Hematopoietic multipotent progenitor cell (in vitro differentiated cells): ENCODE results near the gene CTXN1. TPM values are rescaled to one million over a fixed set of nuclear protein-coding genes. Genes with fewer than 3 reads are reported as not detected.
A peak's percentile ranks its signal among the peaks of the same experiment; 100 is the strongest.

Experiments
- DNase-seq, 3 donors: peaks; one replicate each; pipeline ENCODE4 v3.0.0-alpha.2; 2011 to 2015; ENCODE audit warnings: low read depth in 2 of 3, low spot score in 2 of 3
- total RNA-seq: library from RNA; depleted of rRNA; stranded (reverse); fragments of >200 nt; gene quantifications from one replicate; pipeline ENCODE4 v1.2.3, GENCODE V29; 2012

The CTXN1 gene
- total RNA-seq, 1 donor = 1.9 TPM

DNA sequence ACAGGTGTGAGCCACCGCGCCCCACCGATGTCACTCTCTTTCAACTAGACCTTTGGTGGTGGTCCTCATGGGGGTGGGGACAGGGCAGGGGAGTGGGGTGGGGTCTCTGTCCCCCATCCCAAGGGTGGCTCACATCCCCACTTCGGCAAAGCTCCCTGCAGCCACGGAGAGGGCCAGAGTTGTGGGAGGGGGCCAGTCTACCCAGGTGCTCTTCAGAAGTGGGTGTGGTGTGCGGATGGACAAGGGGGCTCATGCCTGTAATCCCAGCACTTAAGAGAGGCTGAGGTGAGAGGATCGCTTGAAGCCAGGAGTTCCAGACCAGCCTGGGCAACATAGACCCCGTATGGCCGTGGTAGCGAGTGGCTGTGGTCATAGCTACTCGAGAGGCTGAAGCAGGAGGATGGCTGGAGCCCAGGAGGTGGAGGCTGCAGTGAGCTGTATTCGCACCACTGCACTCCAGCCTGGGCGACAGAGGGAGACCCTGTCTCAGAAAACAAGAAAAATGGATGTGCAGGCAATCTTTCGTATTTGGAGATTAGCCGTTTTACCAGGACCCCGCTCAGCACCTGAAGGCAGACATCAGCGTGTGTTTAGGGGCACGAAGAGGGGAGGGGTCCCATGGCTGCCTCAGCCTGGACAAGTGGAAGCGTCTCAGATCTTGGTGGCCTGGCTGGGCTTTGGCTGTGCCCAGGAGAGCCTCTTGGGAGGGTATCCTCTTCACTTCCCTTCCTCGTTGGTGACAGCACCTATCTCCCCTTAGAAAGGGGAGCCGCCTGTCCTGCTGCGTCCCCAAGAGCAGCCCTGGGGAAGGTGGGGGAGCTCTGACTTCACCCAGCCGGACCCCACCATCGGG, 10.5 kb downstream of the CTXN1 start:
- no peak for DNase-seq

DNA sequence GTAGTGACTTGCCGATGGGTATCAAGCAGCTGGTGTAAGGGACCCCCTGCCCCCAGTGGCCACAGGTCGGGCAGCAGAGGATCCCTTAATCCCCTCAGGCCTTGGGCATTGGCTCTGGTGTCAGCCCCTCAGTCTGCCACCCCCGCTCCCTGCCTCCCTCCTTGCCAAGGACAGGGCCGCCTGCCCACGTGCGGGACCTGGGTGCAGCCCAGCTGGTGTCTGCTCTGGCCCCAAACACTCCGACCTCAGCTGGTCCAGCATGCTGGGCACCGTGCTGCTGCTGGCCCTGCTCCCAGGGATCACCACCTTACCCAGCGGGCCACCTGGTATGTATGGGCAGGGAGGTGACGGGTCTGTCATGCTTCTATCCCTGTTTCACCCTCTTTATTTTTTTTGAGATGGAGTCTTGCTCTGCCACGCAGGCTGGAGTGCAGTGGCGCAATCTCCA, 11.3 kb downstream of the CTXN1 start, which contains the start of gene TGFBR3L:
Gene TGFBR3L, plus strand, starts transcription at position 233 of the 448 bp plus-strand sequence.
- DNase-seq = no peak

DNA sequence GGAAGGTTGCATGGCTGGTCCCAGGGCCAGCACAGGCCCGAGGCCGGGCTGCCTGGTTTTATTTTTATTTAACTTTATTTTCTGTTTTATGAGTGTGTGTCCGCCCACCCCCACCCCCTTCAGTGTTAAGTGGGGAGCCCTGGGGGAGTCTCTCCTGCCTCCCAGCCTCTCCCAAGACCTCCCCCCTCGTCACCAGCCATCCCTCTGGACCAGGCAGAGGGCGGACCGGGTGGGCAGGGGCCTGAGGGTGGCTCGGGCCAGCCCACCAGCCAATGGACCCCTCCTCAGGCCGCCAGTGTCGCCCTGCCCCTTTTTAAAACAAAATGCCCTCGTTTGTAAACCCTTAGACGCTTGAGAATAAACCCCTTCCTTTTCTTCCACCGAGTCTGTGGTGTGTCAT, 11.8 kb downstream of the CTXN1 start:
- DNase-seq = no peak

DNA sequence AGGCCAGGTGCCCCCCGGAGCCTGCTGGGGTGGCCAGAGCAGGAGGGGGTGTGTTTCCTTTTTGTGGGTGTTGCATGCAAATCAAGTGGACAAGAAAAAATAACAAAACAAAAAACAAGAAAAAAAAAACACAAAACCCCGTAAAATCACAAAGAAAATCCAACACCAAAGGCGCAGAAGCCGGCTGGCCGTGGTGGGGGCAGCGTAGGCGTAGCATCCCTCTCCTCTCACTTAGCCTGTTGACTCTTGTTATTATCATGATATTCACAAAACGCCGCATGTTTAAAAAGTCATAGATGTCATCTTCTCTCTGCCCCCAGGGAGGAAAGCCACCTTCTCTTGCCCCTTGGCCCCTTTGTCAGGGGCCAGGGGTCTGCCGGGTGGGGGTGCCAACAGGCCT, 12.3 kb downstream of the CTXN1 start:
- DNase-seq = no peak

DNA sequence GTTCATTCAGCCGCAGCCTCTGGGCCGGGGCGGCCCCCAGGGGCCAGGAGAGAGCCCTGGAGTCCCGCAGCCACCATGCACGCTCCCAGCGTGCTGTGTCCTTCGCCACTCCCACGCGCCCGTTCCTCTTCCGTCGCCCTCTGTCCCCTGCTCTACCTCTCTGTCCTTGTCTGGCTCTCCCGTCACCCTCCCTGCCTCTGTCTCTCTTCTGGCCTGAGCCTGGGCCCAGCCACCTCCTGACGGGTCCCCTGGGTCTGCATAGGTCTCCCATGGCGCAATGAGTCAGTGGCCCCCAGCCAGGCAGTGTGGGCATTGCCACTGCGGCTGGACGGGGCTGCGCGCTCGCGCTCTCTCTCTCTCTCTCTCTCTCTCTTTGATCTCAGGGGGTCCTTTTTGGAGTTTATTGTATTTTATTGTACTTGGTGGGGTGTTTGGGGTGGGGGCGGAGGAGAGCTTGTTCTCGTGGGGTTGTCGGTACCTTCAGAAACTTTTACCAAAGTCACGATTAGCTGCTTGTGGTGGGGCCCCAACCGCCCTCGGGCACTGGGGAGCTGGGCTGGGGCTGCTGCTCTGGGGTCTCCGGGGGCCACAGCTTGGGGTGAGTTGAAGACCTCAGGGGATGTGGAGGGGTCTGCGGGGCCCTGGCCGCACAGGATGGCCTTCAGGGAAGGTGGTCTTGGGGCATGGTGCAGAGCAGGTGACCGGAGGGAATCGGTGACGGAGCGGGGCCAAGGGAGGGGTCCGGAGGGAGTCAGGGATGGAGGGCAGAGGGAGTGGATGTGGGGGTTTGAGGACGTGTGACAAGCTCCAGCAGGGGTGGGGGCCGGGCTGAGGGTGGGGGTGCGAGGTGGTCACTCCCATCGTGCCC, 13.0 kb downstream of the CTXN1 start:
- DNase-seq = no peak

DNA sequence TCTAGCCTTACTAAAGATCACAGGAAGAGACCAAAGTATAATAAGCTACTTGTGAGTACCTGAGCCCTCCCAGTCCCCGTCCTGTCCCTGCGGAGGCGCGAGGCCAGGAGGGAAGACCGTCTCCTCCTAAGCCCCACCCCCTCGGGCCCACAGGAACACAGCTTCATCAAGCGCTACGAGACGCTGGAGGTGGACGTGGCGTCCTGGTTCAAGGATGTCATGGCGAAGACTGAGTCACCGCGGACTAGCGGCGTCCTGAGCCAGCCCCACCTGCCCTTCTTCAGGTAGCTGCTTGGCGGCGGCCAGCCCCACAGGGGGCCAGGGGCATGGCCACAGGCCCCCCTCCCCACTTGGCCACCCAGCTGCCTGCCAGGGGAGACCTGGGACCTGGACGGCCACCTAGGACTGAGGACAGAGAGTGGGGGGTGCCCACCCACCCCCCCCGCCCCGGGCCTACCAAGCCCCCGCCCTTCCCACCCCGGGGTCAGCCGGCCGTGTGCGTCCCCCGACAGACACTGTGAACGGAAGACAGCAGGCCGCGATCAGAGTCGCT, 13.7 kb downstream of the CTXN1 start:
- DNase-seq = no peak

DNA sequence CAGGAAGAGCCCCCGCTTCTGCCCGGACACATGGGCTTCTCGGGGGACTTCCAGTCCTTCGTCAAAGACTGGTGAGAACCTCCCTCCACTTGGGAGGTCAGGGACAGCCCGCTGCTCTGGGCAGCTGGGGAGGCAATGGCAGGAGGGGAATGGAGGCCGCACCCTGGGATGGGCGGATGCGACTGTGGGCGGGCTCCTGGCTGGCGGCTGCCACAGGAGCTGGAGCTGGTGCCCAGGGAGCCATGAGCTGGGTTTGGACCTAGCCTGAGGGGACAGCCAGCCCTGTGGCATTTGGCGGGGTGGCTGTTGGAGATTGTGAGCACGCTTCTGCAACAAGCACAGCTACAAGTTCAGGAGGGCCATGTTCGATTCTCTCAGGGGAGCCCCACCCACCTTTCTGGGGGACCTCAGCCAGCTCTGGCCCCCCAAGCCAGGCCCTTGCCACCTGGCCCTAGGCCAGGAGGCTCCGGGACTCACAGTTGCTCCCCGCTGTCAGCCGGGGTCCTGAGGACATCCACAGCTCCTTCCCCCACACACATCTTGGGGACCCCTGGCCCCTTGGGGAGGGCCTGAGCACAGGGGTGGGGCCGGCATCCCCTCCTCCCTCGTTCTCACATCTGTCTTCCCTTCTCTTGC, 14.3 kb downstream of the CTXN1 start:
- DNase-seq = no peak

DNA sequence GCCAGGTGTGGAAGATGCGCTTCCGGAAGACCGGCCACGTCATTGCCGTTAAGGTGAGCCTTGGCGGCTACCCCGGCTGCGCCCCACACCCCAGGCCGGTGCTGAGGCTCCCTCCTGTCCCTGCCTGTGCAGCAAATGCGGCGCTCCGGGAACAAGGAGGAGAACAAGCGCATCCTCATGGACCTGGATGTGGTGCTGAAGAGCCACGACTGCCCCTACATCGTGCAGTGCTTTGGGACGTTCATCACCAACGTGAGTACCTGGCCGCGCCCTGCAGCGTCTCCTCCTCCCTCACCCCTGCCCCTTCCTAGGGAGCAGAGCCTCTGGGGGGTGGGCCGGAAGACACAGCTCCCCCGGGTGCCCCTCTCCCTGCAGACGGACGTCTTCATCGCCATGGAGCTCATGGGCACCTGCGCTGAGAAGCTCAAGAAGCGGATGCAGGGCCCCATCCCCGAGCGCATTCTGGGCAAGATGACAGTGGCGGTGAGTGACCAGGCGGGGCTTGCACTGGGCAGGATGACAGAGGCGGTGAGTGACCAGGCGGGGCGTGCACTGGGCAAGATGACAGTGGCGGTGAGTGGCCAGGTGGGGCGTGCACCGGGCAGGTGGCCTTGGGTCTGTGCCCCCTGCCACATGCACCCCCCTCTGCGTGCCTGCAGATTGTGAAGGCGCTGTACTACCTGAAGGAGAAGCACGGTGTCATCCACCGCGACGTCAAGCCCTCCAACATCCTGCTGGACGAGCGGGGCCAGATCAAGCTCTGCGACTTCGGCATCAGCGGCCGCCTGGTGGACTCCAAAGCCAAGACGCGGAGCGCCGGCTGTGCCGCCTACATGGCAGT, 15.4 kb downstream of the CTXN1 start:
- no peak for DNase-seq

DNA sequence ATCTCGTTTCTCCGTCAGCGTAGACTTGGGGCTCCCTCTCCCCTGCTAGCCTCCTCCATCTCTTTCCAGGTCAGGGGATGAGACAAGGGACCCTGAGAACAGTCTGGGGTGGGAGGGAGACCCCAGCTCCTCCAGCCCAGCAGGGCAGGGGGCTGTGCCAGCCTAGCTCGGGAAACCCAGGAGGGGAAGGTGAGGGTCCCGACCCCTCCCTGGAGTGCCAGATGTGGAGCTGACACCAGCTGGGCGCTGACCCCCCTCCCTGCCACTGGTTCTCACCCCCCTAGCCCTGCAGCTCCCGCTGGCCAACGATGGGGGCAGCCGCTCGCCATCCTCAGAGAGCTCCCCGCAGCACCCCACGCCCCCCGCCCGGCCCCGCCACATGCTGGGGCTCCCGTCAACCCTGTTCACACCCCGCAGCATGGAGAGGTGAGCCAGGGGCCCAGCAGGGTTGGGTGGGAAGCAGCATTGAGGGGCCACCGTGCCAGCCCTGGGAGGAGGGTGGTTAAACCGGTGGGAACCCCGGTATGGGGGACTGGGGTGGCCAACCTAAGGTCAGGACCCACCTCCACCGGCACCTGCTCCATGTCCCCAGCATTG, 16.4 kb downstream of the CTXN1 start:
- DNase-seq = no peak

DNA sequence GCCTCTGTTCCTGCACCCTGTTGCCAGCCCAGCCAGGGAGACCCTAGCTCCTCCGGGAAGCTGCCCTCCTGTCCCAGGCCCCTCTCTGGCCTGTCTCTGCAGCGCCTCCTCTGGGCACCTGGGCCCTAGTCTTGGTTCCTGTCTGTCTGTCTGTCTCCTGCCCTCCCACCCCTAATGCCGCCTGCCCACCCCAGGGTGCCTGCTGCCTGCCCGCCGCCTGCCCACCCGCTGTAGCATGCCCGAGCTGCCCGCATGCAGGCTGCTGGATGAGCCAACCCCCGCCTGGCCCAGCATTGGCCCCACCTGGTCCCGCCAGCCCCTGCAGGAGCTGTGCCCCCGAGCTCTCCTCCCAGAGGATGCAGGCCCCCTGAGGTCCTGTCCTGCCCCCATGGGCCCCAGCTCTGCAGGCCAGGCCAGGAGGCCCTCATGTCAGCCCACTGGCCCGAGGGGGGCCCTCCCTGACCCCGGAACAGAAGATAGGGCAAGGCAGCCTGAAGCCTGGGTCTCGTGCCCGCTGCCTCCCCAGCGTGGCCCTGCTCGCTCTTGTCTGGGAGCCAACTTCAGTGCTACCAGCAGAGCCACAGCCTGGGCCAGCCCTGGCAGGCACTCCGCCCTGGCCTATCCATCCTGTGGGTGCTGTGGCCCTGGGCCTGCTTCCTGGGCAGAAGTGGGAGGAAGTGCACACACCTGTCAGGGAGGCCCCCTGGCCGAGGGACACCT, 17.0 kb downstream of the CTXN1 start:
- no peak for DNase-seq

DNA sequence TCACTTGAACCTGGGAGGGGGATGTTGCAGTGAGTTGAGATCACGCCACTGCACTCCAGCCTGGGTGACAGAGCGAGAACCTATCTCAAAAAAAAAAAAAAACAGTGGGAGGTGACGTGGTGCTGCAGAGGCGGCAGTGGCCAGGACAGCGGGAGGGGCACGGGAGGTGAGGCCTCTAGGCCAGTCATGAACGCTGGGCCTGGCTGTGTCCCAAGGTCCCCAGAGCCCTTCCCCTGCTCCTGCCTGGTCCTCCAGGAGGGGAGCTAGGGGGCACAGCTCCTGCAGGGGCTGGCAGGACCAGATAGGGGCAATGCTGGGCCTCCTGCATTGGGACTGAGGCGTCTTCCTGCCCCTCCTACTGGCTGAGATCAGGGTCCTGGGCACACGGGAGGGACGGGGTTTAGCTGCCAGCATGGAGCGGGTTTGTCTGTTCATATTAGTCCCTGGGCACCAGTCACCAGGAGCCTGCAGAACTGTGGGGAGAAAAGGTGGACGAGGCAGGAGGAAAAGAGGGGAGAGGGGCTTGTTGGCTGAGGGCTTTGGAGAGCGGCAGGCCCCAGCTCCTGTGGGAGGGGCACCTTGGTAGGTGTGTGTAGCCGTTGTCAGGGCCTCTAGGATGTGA, 17.7 kb downstream of the CTXN1 start:
- DNase-seq = no peak

DNA sequence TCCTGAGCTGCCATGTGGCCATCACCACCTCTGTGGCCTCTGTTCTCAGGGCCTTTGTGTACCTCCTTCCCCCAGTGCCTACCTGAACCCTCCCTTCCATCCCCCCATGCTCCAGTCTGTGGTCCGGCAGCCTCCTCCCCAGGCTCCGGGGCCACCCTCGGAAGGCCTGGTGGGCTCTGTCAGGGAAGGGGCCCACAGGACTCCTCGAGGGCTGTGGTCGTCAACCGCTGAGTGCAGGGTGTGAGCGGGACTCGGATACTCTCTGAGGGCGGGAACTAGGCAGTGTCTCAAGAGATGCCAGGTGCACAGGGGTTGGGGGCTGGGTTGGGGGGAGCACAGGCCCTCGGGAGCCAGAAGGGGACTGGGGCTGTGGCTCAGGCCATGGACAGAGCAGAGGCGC, 18.4 kb downstream of the CTXN1 start:
- DNase-seq = no peak

DNA sequence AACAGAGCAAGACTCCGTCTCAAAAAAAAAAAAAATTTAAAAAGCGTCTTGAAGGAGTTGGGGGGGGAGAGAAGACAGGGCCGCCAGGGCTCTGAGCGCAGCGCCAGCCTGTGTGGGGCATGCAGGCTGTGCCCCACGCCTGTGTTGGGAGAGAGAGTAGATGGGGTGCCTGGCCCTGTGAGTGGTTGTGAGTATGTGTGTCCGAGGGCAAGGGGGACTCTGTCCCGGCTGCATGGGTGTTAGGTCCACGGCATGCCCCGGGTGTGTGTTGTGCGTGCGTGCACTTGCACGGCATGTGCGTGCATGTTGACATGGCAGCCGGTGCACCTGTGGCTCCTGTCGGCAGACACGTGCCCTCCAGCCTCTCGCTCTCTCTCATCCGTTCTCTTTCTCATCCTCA, 18.8 kb downstream of the CTXN1 start:
- DNase-seq = no peak

DNA sequence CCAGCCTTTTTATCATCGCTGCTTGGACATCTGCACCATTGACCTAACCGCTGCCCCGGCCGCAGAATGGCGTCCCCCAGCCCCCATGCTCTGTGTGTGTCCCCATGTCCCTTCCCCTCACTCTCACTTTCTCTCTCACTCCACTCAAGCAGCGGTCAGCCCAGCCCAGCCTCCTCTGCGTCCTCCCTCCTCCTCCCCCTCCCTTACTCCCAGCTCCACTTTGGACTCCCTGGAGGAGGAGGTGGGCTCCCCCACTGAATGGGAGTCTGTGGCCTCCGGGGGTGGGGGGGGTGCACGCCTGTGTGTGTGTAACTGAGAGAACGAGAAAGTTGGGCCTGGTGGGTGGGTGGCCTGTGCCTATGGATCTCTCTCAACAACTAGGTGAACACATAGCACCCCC, 20.1 kb downstream of the CTXN1 start:
- DNase-seq = no peak

DNA sequence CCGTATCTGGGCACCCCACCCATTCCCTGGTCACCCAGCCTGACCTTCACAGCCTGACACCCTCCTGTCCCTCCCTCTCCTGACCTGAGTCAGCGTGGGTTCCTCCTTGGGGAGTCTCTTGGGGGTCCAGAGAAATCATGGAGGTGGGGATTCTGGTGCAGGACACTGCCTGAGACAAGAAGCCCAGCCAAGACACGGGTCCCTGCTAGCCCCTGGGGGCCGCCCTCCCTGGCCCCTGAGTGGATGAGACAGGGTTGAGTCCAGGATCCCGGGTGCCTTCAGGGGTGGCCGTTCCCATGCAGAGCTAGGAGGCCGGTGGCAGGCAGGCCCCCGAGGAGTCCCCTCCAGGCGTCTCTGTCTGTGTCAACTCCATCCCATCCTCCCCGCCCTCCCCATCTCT, 20.7 kb downstream of the CTXN1 start:
- no peak for DNase-seq

DNA sequence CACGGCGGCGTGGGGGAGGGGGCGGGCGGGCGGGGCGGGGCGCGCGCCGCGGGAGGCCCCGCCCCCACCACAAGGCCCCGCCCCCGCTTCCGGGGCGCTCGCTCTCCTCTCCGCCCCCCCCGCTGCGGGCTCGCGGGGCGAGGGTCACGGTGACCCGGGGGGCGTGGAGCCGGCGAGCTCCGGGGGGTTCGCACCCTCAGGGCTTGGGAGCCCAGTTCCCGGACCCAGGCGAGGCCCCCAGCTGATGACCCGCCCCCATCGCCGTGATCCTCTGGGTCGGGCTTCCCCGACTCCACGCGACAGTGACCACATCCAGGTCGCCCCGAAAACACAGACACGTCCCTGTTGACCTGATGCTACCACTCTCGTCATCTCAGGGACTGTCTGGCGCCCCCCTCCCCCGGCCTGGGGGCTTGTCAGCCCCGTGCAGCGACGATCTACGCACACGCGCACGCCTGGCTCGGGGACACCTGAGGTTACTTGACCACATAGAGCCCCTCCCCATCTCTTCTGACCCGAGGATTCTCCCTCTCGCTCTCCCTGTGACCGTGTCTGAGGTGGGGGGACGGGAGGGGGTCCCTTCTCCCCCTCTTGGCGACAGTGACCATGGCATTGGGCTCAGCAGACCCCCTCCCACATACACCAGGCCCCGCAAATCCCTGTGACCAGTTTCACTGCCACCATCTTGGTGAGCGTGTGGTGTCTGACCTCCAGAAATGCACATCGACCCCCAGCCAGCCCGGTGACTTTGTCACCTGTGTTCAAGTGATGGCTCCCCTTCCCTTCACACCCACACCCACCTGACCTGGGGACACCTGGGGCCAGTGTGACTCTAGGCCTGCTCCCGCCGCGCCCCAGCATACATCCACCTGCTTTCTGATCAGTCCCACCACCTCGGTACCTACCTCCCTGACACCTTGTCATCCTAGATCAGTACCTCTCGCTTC, 21.6 kb downstream of the CTXN1 start:
- peak; percentile 36 to 67 (median 41) for DNase-seq
